HUES64 (cell line): Measurements from ENCODE around the gene NRP1.

Experiments
- H3K27ac ChIP-seq: 2 replicates; pipeline ENCODE4 v1.7.0; 2013; ENCODE audit warnings: low read depth, low read length, inconsistent platforms
- H3K27me3 ChIP-seq: 2 replicates; pipeline ENCODE4 v1.6.1; 2013; ENCODE audit warnings: mild to moderate bottlenecking, low read length; ENCODE audit not compliant: insufficient read depth
- H3K36me3 ChIP-seq: 2 replicates; pipeline ENCODE4 v1.6.1; 2013; ENCODE audit warnings: mild to moderate bottlenecking, low read length; ENCODE audit not compliant: insufficient read depth
- H3K4me1 ChIP-seq: 2 replicates; pipeline ENCODE4 v1.6.1; 2013; ENCODE audit warnings: mild to moderate bottlenecking, low read length, moderate library complexity; ENCODE audit not compliant: insufficient read depth
- H3K4me3 ChIP-seq: 2 replicates; pipeline ENCODE4 v1.5.1; 2013; ENCODE audit warnings: mild to moderate bottlenecking, low read length, moderate library complexity
- H3K9ac ChIP-seq: 2 replicates; pipeline ENCODE4 v1.6.1; 2013; ENCODE audit warnings: mild to moderate bottlenecking, low read depth, low read length
- H3K9me3 ChIP-seq: 2 replicates; pipeline ENCODE4 v1.6.1; 2013; ENCODE audit warnings: low read depth, low read length; ENCODE audit not compliant: insufficient read depth
- WGBS: fragments of 150-250, 120-280 bp; methylation state at CpG from one replicate; pipeline ENCODE4 v1.1.7; 2013; ENCODE audit warnings: missing lambda C conversion rate; 5-methylcytosine and 5-hydroxymethylcytosine counted together

NRP1 gene

GRCh38 chr10:33370434-33370930 is 36.0 kb upstream of the NRP1 start:
- H3K36me3 ChIP-seq, result no peaks in the 10 kb centered on the region
- no peak overlapping the region for H3K4me3 ChIP-seq
- H3K27me3 ChIP-seq, result no peaks in the 10 kb centered on the region
- no peaks in the 10 kb centered on the region; the same call in 1 of the 2 replicates for H3K9me3 ChIP-seq
- no peak overlapping the region for H3K27ac ChIP-seq
- no peak overlapping the region for H3K9ac ChIP-seq
- WGBS, result 97% methylated on average over 2 of the region's 2 CpGs
- H3K4me1 ChIP-seq, result no peaks in the 10 kb centered on the region

GRCh38 chr10:33368086-33368485 is 33.6 kb upstream of the NRP1 start:
- Histone ChIP-seq H3K4me3 (no peak overlapping the region), H3K36me3 (no peaks in the 10 kb centered on the region), H3K9ac (no peak overlapping the region), H3K27ac (no peak overlapping the region), H3K27me3 (no peaks in the 10 kb centered on the region), H3K4me1 (no peaks in the 10 kb centered on the region), H3K9me3 (no peaks in the 10 kb centered on the region; the same call in 1 of the 2 replicates)
- WGBS, result 94% methylated on average over 4 of the region's 4 CpGs

GRCh38 chr10:33365871-33366411 is 31.5 kb upstream of the NRP1 start:
- H3K36me3 ChIP-seq, result no peaks in the 10 kb centered on the region
- no peak overlapping the region for H3K4me3 ChIP-seq
- H3K9ac ChIP-seq, result no peak overlapping the region
- no peak overlapping the region for H3K27ac ChIP-seq
- H3K27me3 ChIP-seq, result no peaks in the 10 kb centered on the region
- no peaks in the 10 kb centered on the region; the same call in 1 of the 2 replicates for H3K9me3 ChIP-seq
- no peaks in the 10 kb centered on the region for H3K4me1 ChIP-seq

GRCh38 chr10:33365301-33365700 is 30.8 kb upstream of the NRP1 start:
- no peaks in the 10 kb centered on the region for H3K27me3 ChIP-seq
- 91% methylated on average over 1 of the region's 1 CpG for WGBS
- no peaks in the 10 kb centered on the region for H3K36me3 ChIP-seq
- no peaks in the 10 kb centered on the region for H3K4me1 ChIP-seq
- H3K27ac ChIP-seq, result no peak overlapping the region
- no peaks in the 10 kb centered on the region; the same call in 1 of the 2 replicates for H3K9me3 ChIP-seq
- no peak overlapping the region for H3K4me3 ChIP-seq
- no peak overlapping the region for H3K9ac ChIP-seq

GRCh38 chr10:33363106-33363505 is 28.6 kb upstream of the NRP1 start:
- Histone ChIP-seq H3K4me1 (no peaks in the 10 kb centered on the region), H3K36me3 (no peaks in the 10 kb centered on the region), H3K27me3 (no peaks in the 10 kb centered on the region), H3K27ac (no peak overlapping the region), H3K9me3 (no peaks in the 10 kb centered on the region; the same call in 1 of the 2 replicates), H3K9ac (no peak overlapping the region), H3K4me3 (no peak overlapping the region)

GRCh38 chr10:33358016-33358415 is 23.5 kb upstream of the NRP1 start:
- Histone ChIP-seq H3K27ac (no peak overlapping the region), H3K9ac (no peak overlapping the region), H3K4me1 (no peaks in the 10 kb centered on the region), H3K4me3 (no peak overlapping the region), H3K36me3 (no peaks in the 10 kb centered on the region), H3K27me3 (no peaks in the 10 kb centered on the region), H3K9me3 (no peaks in the 10 kb centered on the region)
- 82% methylated on average over 4 of the region's 4 CpGs for WGBS

- Histone ChIP-seq H3K9me3 (no peaks in the 10 kb centered on the region), H3K27me3 (no peaks in the 10 kb centered on the region), H3K4me3 (no peak overlapping the region), H3K36me3 (no peaks in the 10 kb centered on the region), H3K27ac (no peak overlapping the region), H3K9ac (no peak overlapping the region), H3K4me1 (no peaks in the 10 kb centered on the region)
- WGBS, result 87% methylated on average over 2 of the region's 2 CpGs
Observed at GRCh38 chr10:33355274-33355673, 20.8 kb upstream of the NRP1 start.

GRCh38 chr10:33353853-33354252 is 19.4 kb upstream of the NRP1 start:
- no peaks in the 10 kb centered on the region for H3K27me3 ChIP-seq
- no peaks in the 10 kb centered on the region for H3K36me3 ChIP-seq
- 91% methylated on average over 3 of the region's 3 CpGs for WGBS
- no peaks in the 10 kb centered on the region for H3K9me3 ChIP-seq
- no peak overlapping the region for H3K9ac ChIP-seq
- H3K4me3 ChIP-seq, result no peak overlapping the region
- H3K27ac ChIP-seq, result no peak overlapping the region
- no peaks in the 10 kb centered on the region for H3K4me1 ChIP-seq

- Histone ChIP-seq H3K4me3 (no peak overlapping the region), H3K36me3 (no peaks in the 10 kb centered on the region), H3K9ac (no peak overlapping the region), H3K4me1 (no peaks in the 10 kb centered on the region), H3K9me3 (no peaks in the 10 kb centered on the region), H3K27ac (no peak overlapping the region), H3K27me3 (no peaks in the 10 kb centered on the region)
- 81% methylated on average over 8 of the region's 8 CpGs for WGBS
Observed at GRCh38 chr10:33353334-33353733, 18.9 kb upstream of the NRP1 start.

GRCh38 chr10:33352615-33353014 is 18.1 kb upstream of the NRP1 start:
- 96% methylated on average over 3 of the region's 3 CpGs for WGBS
- H3K4me1 ChIP-seq, result no peaks in the 10 kb centered on the region

GRCh38 chr10:33352175-33352574 is 17.7 kb upstream of the NRP1 start:
- WGBS, result 93% methylated on average over 3 of the region's 3 CpGs
- no peaks in the 10 kb centered on the region for H3K4me1 ChIP-seq
- no peak overlapping the region for H3K27ac ChIP-seq

More at GRCh38 chr10:33352615-33353014, 18.1 kb upstream of the NRP1 start:
- Histone ChIP-seq H3K36me3 (no peaks in the 10 kb centered on the region), H3K9me3 (no peaks in the 10 kb centered on the region), H3K4me3 (no peak overlapping the region), H3K27me3 (no peaks in the 10 kb centered on the region), H3K9ac (no peak overlapping the region), H3K27ac (no peak overlapping the region)

GRCh38 chr10:33350041-33350440 is 15.6 kb upstream of the NRP1 start:
- no peaks in the 10 kb centered on the region for H3K36me3 ChIP-seq
- H3K4me1 ChIP-seq, result no peaks in the 10 kb centered on the region
- H3K27ac ChIP-seq, result no peak overlapping the region
- no peak overlapping the region for H3K9ac ChIP-seq
- WGBS, result no CpG with 5 or more reads among the region's 2 CpGs
- no peaks in the 10 kb centered on the region for H3K27me3 ChIP-seq
- no peaks in the 10 kb centered on the region for H3K9me3 ChIP-seq
- no peak overlapping the region for H3K4me3 ChIP-seq

More at GRCh38 chr10:33352175-33352574, 17.7 kb upstream of the NRP1 start:
- no peak overlapping the region for H3K9ac ChIP-seq
- H3K9me3 ChIP-seq, result no peaks in the 10 kb centered on the region
- H3K4me3 ChIP-seq, result no peak overlapping the region
- H3K36me3 ChIP-seq, result no peaks in the 10 kb centered on the region
- no peaks in the 10 kb centered on the region for H3K27me3 ChIP-seq
